IPS DF 19.7 (cell line): ENCODE data around the gene RPP25L.

ENCODE experiments used
- DNase-seq: peaks from one replicate; pipeline ENCODE4 v3.0.0-alpha.2; 2013; ENCODE audit warnings: low read depth, low spot score

RPP25L gene

DNA sequence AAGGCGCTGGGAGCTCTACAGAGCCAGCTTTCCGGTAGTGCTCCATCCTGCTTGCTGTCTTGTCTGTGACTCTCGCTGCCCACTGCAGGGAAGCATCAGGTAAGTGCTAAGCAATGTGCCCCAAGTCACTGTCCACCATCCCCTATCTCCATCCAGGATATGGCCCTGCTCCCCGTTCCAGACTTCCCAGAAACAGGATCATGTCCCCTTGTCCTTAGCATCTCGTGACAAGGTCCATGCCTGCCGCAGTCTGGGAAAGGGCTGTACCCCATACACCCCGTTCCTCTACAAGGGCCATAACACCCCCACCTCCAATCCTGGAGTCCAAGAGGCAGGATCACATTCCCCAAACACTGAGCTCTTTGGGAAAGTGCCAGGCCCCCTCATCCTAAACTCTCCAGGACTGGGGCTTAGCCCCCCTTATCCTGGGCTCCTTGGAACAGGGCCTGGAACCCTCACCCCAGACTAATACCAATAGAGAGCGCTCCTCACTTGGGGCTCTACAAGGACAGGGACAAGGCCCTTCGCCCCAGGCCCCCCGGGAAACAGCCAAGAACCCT, 566 bp downstream of the RPP25L start:
- DNase-seq = no peak

- no peak for DNase-seq
Observed at GRCh38 chr9:34610434-34611206, 1.3 kb downstream of the RPP25L start.

DNA sequence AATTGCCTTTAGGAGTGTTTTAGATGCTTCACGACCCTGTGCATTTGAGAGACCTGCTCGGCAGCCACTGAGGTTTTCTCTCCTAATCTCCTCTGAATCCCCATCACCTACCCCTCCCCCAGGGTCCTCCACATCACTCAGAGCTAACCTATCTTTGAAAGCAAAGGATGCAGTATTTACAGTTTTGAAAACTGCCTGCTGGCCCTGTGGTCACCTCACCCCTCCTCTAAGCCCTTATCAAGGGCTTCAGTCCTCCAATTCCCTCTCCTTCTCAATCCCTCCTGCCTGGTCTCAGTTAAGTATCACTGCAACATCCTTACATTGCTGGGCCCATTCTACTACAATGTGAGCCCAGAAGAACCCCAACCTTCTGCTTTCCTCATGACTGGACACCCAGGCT, 4.6 kb downstream of the RPP25L start:
- DNase-seq = no peak

DNA sequence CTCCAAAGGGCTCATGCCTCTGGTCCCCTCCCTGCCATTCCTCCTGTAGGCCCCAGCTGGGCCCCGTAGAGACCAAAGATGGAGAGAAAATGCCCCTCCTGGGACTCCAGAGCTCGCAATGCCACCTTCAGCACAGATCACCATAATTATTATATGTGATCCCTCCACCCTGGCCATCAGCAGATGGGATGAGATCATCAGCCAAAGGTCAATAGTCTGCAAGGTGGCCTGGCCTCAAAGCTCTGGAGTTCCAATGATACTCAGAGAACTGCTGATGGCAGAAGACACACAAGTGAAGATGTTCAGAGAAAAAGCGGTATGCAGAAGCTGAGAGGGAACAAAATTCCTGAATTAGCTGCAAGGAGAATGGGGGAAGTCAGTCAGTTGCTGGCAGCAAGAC, 5.0 kb downstream of the RPP25L start:
- no peak for DNase-seq

DNA sequence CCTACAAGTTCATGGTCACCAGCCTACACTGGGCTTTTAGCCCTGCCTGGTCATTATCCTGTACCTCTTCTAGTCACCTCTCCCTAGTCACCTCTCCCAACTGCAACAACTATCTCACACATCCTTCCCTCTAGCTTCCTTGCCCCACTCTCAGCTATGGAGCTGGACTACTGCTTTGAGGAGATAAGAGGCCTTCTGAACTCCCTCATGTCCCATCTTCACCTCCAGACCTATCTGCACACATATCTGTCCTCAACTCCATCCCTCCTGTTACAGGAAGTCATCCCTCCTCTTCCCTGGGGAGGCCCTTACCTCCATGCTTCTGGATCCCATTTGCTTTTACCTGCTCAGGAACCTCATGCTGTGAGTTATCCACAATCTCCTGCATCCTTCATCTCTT, 5.7 kb downstream of the RPP25L start:
- no peak for DNase-seq

GRCh38 chr9:34603610-34604231, 8.2 kb downstream of the RPP25L start:
- no peak for DNase-seq

DNA sequence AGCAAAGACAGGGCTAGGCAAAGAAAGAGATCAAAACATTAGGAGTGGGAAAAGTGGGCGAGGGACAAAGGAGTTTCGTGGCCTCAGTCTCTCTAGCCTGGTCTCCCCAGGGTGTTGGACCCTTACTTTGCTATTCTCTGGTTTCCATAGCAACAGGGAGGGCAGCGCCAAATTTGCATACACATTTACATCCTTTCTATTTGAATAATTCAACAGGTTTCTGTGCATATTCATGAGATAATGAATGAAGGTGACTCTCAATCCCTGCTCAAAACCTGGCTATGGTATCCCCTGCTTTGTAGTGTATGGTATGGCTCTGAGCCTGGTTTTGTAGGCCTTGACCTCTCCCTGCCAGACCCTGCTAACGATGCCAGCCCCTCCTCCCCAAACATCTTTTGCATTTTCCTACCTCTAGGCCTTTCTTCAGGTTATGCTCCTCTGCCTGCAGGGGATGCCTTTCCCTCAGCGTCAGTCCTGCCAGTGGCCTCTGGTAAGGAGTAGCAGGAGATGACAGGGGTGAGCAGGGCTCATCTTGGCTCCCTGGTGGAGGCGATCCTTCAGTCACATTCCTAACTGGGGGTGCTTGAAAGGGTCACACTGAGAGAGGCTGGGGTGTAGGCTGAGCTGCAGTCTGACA, 9.8 kb downstream of the RPP25L start:
- no peak for DNase-seq

DNA sequence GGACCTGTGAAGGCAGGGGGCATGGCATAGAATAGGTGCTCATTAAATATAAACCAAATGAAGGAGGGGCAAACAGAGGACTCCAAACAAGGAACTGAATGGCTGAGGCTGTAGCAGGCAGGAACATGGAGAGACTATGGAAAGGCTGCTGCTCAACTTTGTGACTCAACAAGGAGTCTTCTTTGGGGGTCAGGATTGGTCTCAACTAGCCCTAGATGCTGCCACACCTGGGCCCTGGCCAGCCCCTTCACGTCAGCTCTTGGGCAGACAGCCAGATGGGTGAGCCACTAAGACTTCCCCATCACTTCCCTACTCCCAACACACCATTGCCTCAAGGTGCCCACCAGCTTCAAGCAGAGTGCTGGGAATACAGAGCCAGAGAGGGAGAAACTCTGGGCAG, 11.0 kb downstream of the RPP25L start:
- no peak for DNase-seq

DNA sequence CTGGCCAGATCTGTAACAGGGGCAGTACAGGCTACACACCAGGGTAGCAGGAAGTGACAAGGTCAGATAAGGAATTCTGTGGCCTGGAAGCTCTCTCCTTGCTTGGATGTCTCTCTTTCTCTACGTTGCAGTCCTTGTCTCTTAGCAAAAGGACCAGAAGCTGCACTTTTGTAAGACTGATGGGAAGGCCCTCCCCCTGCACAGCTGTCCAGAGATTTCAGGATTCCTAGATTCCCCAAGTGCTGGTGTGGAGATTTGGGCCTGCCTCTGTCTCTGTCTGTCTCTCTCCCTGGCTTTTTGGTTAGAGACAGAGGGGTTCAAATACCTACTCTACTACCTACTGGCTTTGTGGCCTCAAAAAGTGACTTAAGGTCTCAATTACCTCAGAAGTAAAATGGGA, 12.4 kb downstream of the RPP25L start:
- DNase-seq = no peak

DNA sequence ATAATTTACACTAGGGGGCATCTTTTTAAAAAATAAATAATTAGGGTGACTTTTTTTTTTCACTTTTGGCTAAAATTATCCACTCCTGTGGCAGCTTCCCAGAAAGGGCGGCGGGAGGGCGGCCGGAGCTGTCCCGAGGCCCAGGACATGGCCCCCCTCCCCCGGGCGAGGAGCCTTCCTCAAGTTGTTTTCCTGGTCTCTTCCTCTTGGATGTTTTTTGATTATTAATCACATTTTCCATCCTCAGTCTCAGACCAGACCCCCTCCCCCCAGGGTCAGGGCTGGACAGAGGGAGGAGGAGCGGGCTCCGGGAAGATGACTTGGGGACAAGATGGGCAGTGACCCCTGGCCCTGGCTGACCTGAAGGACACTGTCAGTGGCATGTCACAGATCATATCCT, 17.7 kb downstream of the RPP25L start:
- no peak for DNase-seq

GRCh38 chr9:34592895-34593601, 18.8 kb downstream of the RPP25L start:
- no peak for DNase-seq

GRCh38 chr9:34591917-34592866, 19.7 kb downstream of the RPP25L start:
- DNase-seq = no peak

DNA sequence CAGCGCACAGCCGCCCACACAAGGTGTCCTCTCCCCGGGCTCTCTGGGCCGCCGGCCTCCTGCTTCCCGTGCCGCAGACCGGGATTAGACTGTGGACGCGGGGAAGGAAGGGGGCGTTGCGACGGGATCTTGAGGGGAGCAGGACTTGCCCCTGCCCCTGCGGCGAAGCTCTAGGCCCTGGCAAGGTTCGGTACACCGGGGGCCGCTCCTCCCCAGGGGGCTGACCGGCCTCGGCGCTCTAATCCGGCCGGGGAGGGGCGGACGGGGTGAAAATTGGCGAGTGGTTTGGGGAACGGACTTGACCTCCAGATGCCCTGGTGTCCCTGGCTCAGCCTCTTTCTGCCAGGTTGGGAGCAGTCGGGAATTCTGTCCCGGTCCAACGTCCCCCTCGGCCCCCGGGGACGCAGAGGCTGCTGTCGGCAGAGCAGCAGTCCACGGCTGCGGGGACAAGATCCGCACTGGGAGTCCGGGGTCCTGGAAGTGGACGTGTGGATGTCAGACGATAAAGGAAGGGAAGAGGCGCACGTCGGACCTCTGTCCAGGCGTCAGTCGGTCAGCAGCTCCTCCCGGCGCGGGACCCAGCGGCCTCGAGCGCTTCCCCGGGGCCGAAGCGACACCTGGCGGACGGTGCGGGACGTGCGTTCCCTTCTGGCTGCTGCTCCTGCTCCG, 20.5 kb downstream of the RPP25L start:
- no peak for DNase-seq

DNA sequence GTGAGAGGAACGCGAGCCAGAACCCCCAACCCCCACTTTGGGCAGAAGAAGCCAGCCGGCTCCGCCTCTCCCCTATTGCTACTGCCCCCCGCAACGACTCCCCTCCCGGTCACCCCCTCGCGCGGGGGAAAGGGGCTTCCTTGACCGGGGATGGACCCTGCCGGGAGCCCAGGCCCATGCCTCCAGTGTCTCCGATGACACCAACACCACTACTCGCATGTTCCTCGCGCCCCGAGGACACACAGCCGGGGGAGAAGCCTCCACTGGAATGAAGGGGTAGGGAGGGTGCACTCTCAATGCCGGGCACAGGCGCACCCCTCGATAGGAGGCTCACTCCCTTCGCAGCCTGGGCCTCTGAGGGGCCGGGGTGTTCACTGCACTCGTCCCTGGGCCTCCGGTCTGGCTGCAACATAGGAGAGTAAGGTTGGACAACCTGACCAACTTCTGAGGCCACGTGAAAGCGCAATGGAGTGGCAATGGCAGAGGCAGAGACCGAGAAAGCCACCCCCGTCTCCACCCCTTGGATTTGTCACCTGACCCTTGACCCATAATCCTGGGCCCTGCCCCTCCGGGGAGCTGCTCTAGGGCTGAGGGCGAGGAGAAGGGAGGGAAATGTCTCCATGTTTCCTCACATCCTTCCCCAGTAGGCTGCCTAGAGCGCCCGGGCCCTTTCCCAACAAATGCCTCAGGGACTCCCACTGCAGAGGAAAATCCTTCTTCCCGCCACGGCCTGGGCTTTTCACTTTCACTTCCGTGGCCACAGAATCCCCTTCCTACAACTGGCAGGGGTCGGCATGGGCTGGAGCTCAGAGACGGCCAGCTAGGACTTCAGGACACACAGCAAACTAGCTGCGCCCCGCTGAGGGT, 21.3 kb downstream of the RPP25L start:
- DNase-seq = no peak

GRCh38 chr9:34589636-34590380, 22.1 kb downstream of the RPP25L start, which contains the start of gene CNTFR:
CNTFR (minus strand) TSS chr9:34589724; CDS start chr9:34568981, 20,743 bp downstream.
- no peak for DNase-seq

GRCh38 chr9:34588671-34589635, 22.9 kb downstream of the RPP25L start:
- no peak for DNase-seq

DNA sequence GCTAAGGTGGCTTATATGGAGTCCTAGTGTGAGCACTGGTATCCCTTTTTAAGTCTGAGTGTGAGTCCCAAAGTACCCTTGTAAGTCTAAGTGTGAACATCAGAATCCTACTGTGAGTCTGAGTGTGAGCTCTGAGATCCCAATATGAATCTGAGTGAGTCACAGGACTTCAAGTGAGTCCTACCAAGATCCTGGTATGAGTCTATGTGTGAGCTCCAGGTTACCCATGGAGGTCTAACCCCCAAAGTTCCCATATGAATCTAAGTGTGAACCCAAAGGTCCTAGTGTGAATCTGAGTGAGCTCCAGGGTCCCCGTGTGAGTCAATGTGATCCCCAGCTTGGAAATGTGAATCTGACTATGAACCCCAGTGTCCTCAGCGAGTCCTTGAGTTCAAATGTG, 24.6 kb downstream of the RPP25L start:
- DNase-seq = no peak
